ENCODE data around the gene CEP135.
"Not testable (repeated sequence)": the region's sequence is repeated elsewhere in the genome, so short reads cannot be mapped to it uniquely, and the experiment has no call there.

The CEP135 gene

GRCh38 chr4:56060036-56060435, 111.3 kb downstream of the CEP135 start:
- H3K4me3 ChIP-seq (ENCODE audit: low read length) = no peak overlapping the region
- TF ChIP-seq ZNF274 (IDR thresholded peaks at IDR 0.05; ENCODE audit: low read depth, low read length) = no peak

GRCh38 chr4:56062106-56062505, 113.4 kb downstream of the CEP135 start:
- no peak overlapping the region for H3K4me3 ChIP-seq (ENCODE audit: low read length)
- TF ChIP-seq ZNF274 (IDR thresholded peaks at IDR 0.05; ENCODE audit: low read depth, low read length) = no peak

- no peak overlapping the region for H3K4me3 ChIP-seq (ENCODE audit: low read length)
- no peak for TF ChIP-seq ZNF274 (IDR thresholded peaks at IDR 0.05; ENCODE audit: low read depth, low read length)
These were observed 113.9 kb downstream of the CEP135 start for GRCh38 chr4:56062526-56063145.

GRCh38 chr4:56066493-56066892, 117.7 kb downstream of the CEP135 start:
- H3K4me3 ChIP-seq (ENCODE audit: low read length) = no peak overlapping the region
- TF ChIP-seq ZNF274 (IDR thresholded peaks at IDR 0.05; ENCODE audit: low read depth, low read length) = no peak

- TF ChIP-seq ZNF274 (IDR thresholded peaks at IDR 0.05; ENCODE audit: low read depth, low read length) = no peak
- no peak overlapping the region for H3K4me3 ChIP-seq (ENCODE audit: low read length)
These were observed 119.1 kb downstream of the CEP135 start for GRCh38 chr4:56067826-56068225.

- H3K4me3 ChIP-seq (ENCODE audit: low read length) = not testable (repeated sequence)
These were observed 124.0 kb downstream of the CEP135 start for GRCh38 chr4:56072730-56073129.

- TF ChIP-seq ZNF274 (IDR thresholded peaks at IDR 0.05; ENCODE audit: low read depth, low read length) = no peak
- H3K4me3 ChIP-seq (ENCODE audit: low read length) = no peak overlapping the region
These were observed 128.9 kb downstream of the CEP135 start for GRCh38 chr4:56077676-56078075.

GRCh38 chr4:56078866-56079265, 130.1 kb downstream of the CEP135 start:
- TF ChIP-seq ZNF274 (IDR thresholded peaks at IDR 0.05; ENCODE audit: low read depth, low read length) = no peak
- no peak overlapping the region for H3K4me3 ChIP-seq (ENCODE audit: low read length)

GRCh38 chr4:56080384-56080783, 131.6 kb downstream of the CEP135 start:
- no peak for TF ChIP-seq ZNF274 (IDR thresholded peaks at IDR 0.05; ENCODE audit: low read depth, low read length)
- H3K4me3 ChIP-seq (ENCODE audit: low read length) = no peak overlapping the region

GRCh38 chr4:56082829-56083228, 134.1 kb downstream of the CEP135 start:
- no peak for TF ChIP-seq ZNF274 (IDR thresholded peaks at IDR 0.05; ENCODE audit: low read depth, low read length)
- no peak overlapping the region for H3K4me3 ChIP-seq (ENCODE audit: low read length)

All from GM08714 (cell line).